Fibroblast of lung (primary cell): ENCODE data around the gene CFAP299. TPM values are rescaled to one million over a fixed set of nuclear protein-coding genes. Genes with fewer than 3 reads are reported as not detected.
"Not testable (repeated sequence)": the region's sequence is repeated elsewhere in the genome, so short reads cannot be mapped to it uniquely, and the experiment has no call there.

ENCODE experiments used
- DNase-seq, 2 donors: peaks; one replicate each; pipeline versions ENCODE4 v3.0.0 to v3.0.0-alpha.2; 2010; ENCODE audit warnings: low read depth in 2 of 2
- H2AFZ ChIP-seq: 2 replicates; pipeline ENCODE4 v1.5.1; 2012; ENCODE audit warnings: low read length, control low read depth, inconsistent platforms
- H3K27ac ChIP-seq: 2 replicates; pipeline ENCODE4 v1.5.1; 2011; ENCODE audit warnings: low read length, control low read depth; ENCODE audit not compliant: insufficient read depth
- H3K27me3 ChIP-seq: 2 replicates; pipeline ENCODE4 v1.5.1; 2011; ENCODE audit warnings: mild to moderate bottlenecking, low read length; ENCODE audit not compliant: control insufficient read depth, insufficient read depth
- H3K36me3 ChIP-seq: 2 replicates; pipeline ENCODE4 v1.5.1; 2011; ENCODE audit warnings: low read length; ENCODE audit not compliant: control insufficient read depth, insufficient read depth
- H3K4me1 ChIP-seq: 2 replicates; pipeline ENCODE4 v1.5.1; 2011; ENCODE audit warnings: low read length; ENCODE audit not compliant: control insufficient read depth, insufficient read depth; ENCODE audit errors: extremely low read depth
- H3K4me2 ChIP-seq: 2 replicates; pipeline ENCODE4 v1.5.1; 2011; ENCODE audit warnings: low read length, control low read depth; ENCODE audit not compliant: insufficient read depth; ENCODE audit errors: extremely low read depth
- H3K4me3 ChIP-seq, 4 experiments: fragments of 200-600 bp in 1 of 4; sonication (generic) in 1 of 4; replicated peaks in 1 of 4; 2 replicates each; pipeline ENCODE4 v1.5.1; 2011 to 2016; ENCODE audit warnings: low read length in 4 of 4, low read depth in 3 of 4, mild to moderate bottlenecking in 3 of 4, control low read depth in 2 of 4, inconsistent platforms in 1 of 4, mixed read lengths in 1 of 4; ENCODE audit not compliant: insufficient read depth in 1 of 4; ENCODE audit errors: control extremely low read depth in 1 of 4
- H3K79me2 ChIP-seq: 2 replicates; pipeline ENCODE4 v1.5.1; 2012; ENCODE audit warnings: mild to moderate bottlenecking, low read length, inconsistent platforms; ENCODE audit not compliant: control insufficient read depth, insufficient read depth
- H3K9ac ChIP-seq: 2 replicates; pipeline ENCODE4 v1.5.1; 2011; ENCODE audit warnings: mild to moderate bottlenecking, low read length, control low read depth; ENCODE audit not compliant: insufficient read depth
- H3K9me3 ChIP-seq: 2 replicates; pipeline ENCODE4 v1.5.1; 2012; ENCODE audit warnings: low read depth, low read length; ENCODE audit not compliant: control insufficient read depth, insufficient read depth
- H4K20me1 ChIP-seq: 2 replicates; pipeline ENCODE4 v1.5.1; 2011; ENCODE audit warnings: low read length; ENCODE audit not compliant: control insufficient read depth, insufficient read depth; ENCODE audit errors: extremely low read depth
- CTCF ChIP-seq, 2 donors: IDR thresholded peaks in 1 of 2; conservative IDR thresholded peaks in 1 of 2; 1 replicate in 1 of 2; 2 replicates in 1 of 2; pipeline ENCODE4 v1.5.1; 2011 to 2012; ENCODE audit warnings: low read length in 2 of 2, control low read depth in 1 of 2, inconsistent platforms in 1 of 2, low read depth in 1 of 2, mild to moderate bottlenecking in 1 of 2
- EZH2 ChIP-seq: IDR thresholded peaks from 2 replicates; pipeline ENCODE4 v1.5.1; 2012; ENCODE audit warnings: low read length, control low read depth, mild to moderate bottlenecking; ENCODE audit errors: missing control alignments
- polyA plus RNA-seq, 2 donors: library from polyadenylated mRNA; depleted of rRNA in 1 of 2; stranded (reverse) in 1 of 2; unstranded in 1 of 2; fragments of >200 nt; gene quantifications; 2 replicates each; pipeline ENCODE4 v1.2.1, GENCODE V29; 2011 to 2012; ENCODE audit warnings: missing spikeins in 1 of 2
- total RNA-seq: library from RNA; depleted of rRNA; stranded (reverse); fragments of >200 nt; gene quantifications from 2 replicates; pipeline ENCODE4 v1.2.1, GENCODE V29; 2014

Gene CFAP299
- total and polyA plus RNA-seq, 2 donors (not counting 1 experiment from before 2014, with no cell fraction given): 0.79 to 16.2 TPM

DNA sequence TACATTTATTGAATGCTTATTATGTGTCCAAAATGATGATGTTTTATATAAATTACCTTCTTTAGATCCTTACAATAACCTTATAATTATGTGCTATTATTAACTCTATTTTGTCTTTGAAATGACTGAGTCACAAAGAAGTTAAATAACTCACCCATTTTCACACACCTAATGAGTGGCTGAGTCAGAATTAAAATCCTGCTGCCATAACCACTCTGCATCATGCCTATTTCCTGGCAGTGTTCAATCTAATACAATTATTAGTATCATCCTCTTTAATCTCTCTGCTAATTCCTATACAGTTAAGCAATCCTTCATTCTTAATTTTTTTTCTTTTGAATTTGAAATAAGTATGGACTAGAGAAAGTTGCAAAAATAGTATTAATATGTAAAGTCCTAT lies 342.9 kb downstream of the CFAP299 start:
- Histone ChIP-seq H3K27ac (no peak overlapping the region), H3K79me2 (no peaks in the 10 kb centered on the region), H3K27me3 (no peaks in the 10 kb centered on the region), H3K36me3 (no peaks in the 10 kb centered on the region), H3K9me3 (no peaks in the 10 kb centered on the region), H3K4me2 (no peak overlapping the region), H3K9ac (no peak overlapping the region), H3K4me1 (no peaks in the 10 kb centered on the region), H3K4me3 (no peak overlapping the region), H4K20me1 (no peaks in the 10 kb centered on the region), H2AFZ (no peak overlapping the region)
- DNase-seq: no peak
- TF ChIP-seq CTCF (conservative IDR thresholded peaks at IDR 0.05 in 1 of 2, IDR thresholded peaks at IDR 0.05 in 1 of 2; ENCODE audit: low read depth in 1 of 2, low read length in 2 of 2) (no peak), EZH2 (no peak)

DNA sequence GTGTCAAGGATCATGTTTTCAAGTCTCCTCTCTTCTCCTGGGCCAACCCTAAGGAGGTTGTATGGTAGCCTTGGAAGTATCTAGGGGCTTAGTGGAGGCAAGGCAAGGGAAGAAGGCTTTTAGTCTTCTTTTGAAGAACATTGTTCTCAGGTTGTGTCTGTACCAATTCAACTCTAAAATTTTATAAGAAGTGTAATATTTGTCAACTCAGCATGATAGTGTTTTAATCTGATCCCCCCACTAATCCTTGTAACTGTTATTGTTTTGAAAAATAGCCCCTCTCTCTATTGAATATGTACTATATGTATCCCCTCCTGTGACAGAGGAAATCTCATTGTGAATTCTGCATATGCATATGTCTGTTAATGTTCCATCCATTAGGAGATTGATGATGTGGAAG lies 345.4 kb downstream of the CFAP299 start:
- Histone ChIP-seq H3K36me3 (no peaks in the 10 kb centered on the region), H3K27me3 (no peaks in the 10 kb centered on the region), H3K4me1 (no peaks in the 10 kb centered on the region), H3K4me2 (no peak overlapping the region), H3K9ac (no peak overlapping the region), H3K9me3 (no peaks in the 10 kb centered on the region), H4K20me1 (peaks cover 1% of the 10 kb centered on the region), H2AFZ (no peak overlapping the region), H3K79me2 (no peaks in the 10 kb centered on the region), H3K27ac (no peak overlapping the region), H3K4me3 (no peak overlapping the region)
- TF ChIP-seq EZH2: no peak
- TF ChIP-seq CTCF (conservative IDR thresholded peaks at IDR 0.05 in 1 of 2, IDR thresholded peaks at IDR 0.05 in 1 of 2; ENCODE audit: low read depth in 1 of 2, low read length in 2 of 2): no peak
- no peak for DNase-seq

- Histone ChIP-seq H2AFZ (no peak overlapping the region), H3K9ac (no peak overlapping the region), H3K36me3 (no peaks in the 10 kb centered on the region), H3K27me3 (no peaks in the 10 kb centered on the region), H3K4me2 (no peak overlapping the region), H3K79me2 (no peaks in the 10 kb centered on the region), H4K20me1 (peaks cover 1% of the 10 kb centered on the region), H3K9me3 (no peaks in the 10 kb centered on the region), H3K4me3 (no peak overlapping the region), H3K27ac (no peak overlapping the region), H3K4me1 (no peaks in the 10 kb centered on the region)
- no peak for TF ChIP-seq EZH2
- no peak for TF ChIP-seq CTCF (conservative IDR thresholded peaks at IDR 0.05 in 1 of 2, IDR thresholded peaks at IDR 0.05 in 1 of 2; ENCODE audit: low read depth in 1 of 2, low read length in 2 of 2)
- DNase-seq: peak in 1 of 2 donors; percentile 24
Measured at GRCh38 chr4:80685214-80685613, 349.7 kb downstream of the CFAP299 start.

DNA sequence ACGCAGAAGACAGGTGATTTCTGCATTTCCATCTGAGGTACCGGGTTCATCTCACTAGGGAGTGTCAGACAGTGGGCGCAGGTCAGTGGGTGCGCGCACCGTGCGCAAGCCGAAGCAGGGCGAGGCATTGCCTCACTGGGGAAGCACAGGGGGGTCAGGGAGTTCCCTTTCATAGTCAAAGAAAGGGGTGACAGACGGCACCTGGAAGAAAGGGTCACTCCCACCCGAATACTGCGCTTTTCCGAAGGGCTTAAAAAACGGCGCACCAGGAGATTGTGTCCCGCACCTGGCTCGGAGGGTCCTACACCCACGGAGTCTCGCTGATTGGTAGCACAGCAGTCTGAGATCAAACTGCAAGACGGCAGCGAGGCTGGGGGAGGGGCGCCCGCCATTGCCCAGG lies 352.2 kb downstream of the CFAP299 start:
- H3K4me2 ChIP-seq, H3K36me3 ChIP-seq, H2AFZ ChIP-seq, H3K27ac ChIP-seq, H3K79me2 ChIP-seq, H3K4me1 ChIP-seq, H3K9ac ChIP-seq, H4K20me1 ChIP-seq, DNase-seq, H3K9me3 ChIP-seq, H3K4me3 ChIP-seq, H3K27me3 ChIP-seq: not testable (repeated sequence)
